GM19043 (cell line): ENCODE data around the gene SLC6A11.

Experiments
- ATAC-seq: cut with Tn5 transposase; IDR thresholded peaks from one replicate; pipeline ENCODE4 v1.9.1; 2021; ENCODE audit warnings: low read depth; ENCODE audit not compliant: unreplicated experiment

SLC6A11 gene

DNA sequence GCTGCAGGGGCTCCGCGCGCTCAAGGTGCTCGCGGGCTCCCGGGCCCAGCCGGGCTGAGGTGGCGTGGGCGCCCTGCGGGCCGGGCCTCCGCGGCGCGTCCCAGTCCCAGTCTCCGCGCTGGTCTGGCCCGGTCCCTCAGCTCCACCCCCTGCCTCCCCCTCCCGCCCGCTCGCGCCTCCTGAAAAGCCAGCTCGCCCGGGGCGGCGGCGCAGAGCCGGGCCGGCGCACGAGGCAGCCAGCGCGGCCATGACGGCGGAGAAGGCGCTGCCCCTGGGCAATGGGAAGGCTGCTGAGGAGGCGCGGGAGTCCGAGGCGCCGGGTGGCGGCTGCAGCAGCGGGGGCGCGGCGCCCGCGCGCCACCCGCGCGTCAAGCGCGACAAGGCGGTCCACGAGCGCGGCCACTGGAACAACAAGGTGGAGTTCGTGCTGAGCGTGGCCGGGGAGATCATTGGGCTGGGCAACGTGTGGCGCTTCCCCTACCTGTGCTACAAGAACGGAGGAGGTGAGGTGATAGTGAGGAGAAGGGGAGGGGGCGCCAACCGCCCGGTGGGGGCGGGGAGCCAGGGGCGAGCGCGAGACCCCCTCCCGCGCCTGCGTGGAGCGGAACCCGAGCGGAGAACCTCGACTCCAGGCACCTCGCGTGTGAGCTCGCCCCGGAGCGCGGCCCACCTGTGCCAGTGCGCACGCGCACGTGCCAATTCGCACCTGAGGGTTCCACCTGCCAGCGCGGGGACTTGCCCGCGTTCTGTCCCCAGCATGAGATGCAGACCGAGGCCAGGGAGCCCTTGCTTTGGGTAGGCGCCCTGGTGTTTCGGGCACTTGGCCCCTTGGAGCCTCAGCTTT, at the start of gene SLC6A11:
Gene SLC6A11 (plus strand): TSS at position 210 of the 844 bp plus-strand sequence. CDS start 38 bp downstream, at position 248.
- ATAC-seq = no peak

DNA sequence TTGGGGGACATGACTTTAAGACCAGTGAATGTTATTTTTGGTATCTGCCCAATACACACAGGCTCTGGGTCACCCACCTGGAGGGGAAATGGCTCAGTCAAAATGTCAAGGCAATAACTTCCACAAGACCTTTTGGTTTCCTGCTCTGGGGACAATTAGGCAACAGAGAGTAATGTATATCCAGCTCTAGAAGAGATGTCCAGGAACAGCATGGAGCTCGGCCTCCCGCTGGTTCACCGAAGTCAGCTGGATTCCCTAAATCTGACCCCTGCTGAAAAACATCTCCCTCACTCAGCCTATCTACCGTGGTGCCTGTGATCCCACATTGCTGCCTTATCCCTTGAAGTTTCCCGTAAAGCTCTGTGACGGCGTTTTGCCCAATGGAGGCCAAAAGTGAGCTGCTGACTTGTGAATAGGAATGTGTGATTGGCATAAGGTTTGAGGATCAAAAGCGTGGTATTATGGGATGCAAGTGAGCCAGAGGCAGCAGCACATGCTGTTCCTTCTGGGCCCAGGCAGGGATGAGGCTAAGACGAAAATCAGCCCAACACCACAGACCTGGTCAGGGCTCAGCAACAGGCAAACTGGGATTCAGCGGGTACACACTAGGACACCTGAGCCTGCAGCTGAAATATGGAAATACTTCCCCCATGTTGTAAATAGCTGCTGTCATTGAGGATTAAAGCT, 47.2 kb upstream of the SLC6A11 start:
- ATAC-seq = no peak

- no peak for ATAC-seq
Observed at GRCh38 chr3:10770547-10770946, 45.5 kb upstream of the SLC6A11 start.

DNA sequence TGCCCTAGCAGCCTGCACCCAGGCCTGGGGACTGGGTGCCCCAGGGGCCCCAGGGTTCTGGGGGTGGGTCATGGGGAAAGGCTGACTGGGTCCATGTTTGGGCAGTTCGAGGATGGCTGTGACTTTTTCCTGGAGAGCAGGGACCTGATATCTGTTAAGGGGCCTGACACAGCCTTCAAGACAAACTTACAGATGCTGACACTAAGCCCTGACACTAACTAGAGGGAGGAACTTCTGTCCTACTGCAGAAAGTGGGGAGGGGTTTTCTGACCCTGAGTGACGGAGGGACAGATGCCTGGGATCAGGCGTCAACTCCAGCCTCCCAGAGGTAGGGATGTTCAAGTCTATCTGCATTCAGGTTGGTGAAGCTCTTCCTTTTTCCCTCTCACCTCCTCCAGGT, 45.0 kb upstream of the SLC6A11 start:
- ATAC-seq = no peak

DNA sequence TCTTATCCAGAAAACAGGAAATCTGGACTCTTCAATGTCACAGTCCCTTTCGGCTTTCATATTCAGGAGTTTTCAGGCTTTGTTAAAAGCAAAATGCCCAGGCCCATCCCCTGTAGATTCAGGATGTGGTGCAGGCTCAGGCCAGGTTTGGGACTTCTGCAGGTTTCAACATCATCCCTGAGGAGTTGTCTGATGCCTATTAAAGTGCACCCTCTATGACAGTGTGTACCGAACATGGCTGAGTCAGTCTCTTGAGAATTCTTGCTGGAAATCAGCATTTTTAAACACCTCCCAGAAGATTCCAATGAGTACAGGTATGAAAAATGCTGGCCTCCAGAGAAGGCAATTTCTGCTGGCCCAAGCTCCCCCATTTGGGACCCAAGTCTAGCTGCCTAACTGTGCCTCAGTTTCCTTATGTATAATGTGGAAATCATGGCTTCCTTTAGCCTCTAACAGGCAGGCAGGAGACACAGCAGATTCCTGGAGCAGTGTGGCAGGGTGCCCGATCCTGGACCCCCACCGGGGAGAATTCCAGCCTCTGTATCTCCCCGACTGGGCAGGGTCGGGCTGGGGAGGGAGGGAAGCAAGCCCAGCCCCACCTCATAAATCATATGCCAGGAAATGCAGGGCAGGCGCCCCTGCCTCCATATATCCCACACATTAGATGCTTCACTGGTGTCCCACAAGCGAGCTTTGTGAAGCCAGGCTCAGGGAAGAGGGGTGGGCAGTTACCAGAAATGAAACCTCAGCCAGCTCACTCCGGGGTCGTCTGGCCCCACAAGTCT, 44.4 kb upstream of the SLC6A11 start:
- ATAC-seq = no peak

DNA sequence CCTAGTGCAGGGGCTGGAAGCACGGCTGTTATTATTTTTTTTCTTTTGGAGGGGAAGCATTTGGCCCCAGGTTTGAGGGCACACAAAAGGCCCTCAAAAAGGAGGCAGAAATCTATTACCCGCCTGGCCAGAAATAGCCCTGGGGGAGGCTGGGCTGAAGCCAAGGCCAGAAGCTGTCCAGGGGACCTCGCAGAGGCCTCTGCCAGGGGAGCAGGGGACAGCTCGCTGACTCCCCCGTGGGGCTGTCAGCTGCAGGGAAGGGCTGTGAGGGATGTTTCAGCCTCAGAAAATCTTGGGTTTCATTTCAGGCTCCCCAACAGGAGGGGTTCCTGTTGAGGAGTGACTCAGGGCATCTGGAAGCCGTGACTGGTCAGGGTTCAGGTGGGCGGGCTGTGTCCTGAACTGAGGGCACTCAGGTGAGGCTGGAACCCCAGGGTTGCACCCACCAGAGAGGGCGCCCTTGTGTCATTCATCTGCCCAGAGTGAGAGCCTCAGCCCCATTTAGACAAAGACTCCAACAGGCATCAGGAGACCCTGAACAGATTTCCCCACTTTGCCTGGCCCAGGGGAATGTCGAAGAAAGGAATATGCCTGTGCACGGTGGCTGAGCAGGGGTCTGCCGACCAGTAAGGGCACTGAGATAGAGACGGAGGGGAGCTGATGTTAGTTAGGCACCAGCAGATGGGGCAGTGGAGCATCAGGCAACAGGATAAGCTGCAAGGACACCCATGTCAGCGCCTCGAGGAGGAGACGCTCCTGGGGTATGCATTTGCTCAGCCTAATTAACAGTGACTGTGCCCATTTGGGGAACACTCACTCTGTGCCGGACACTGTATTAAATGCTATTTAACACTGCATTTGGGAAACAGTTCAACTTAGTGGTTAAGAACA, 43.5 kb upstream of the SLC6A11 start:
- ATAC-seq = no peak

GRCh38 chr3:10774129-10774670, 41.8 kb upstream of the SLC6A11 start:
- ATAC-seq = no peak

DNA sequence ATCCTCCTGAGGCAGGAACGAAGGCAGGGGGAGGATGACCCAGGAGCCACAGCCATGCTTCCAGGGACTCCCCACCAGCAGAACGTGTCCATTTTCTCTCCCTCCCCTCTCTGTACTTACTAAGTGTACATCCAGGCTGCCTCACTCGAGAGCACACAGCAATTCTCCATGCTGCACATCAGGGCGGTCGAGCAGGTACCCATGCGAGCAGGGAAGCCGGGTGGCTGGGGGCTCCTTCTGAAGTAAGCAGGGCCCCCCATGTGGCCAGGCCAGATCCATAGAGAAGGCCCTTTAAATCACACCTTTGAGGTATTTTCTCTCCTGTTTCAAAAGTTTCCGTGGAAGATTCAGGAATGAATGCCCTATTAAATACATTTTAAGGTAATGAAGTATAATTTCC, 41.2 kb upstream of the SLC6A11 start:
- ATAC-seq = no peak

DNA sequence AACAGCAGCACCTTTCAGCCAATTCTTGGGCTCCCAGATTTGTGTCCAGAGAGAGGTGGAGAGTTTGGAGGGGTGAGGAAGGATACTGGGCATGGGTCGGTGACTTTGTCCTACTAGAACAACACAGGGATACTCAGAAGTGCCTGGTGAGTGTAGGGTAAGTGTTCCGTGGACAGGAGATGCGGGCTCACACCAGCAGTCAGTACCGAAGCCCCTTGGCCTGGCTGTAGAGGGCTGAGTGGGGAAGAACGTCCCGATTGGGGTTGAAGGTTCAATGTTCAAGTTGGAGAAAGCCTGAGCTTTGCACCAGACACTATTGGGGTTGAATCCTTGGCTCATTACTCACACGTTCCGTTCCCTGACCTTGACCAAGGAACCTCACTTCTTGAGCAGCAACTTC, 40.8 kb upstream of the SLC6A11 start:
- ATAC-seq = no peak

- ATAC-seq = no peak
Observed at GRCh38 chr3:10775828-10776227, 40.2 kb upstream of the SLC6A11 start.

DNA sequence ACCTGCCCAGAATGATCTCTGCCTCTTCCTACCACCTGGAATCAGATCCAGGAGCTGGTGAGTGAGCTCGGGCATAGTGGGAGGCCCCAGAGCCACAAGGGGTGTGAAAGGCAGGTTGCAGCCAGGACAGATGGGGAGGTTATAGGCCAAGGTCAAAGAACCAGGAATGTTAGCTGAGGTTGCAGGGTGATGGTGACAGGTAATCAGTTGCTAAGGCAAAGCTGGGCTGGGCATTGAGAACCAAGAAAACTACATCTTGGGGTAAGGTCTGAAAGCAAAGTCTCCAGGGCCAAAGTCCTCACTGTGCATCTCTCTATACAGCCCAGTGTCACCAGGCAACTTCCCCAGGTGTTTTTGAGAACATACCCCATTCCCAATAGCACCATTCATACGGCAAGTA, 38.4 kb upstream of the SLC6A11 start:
- ATAC-seq = no peak

DNA sequence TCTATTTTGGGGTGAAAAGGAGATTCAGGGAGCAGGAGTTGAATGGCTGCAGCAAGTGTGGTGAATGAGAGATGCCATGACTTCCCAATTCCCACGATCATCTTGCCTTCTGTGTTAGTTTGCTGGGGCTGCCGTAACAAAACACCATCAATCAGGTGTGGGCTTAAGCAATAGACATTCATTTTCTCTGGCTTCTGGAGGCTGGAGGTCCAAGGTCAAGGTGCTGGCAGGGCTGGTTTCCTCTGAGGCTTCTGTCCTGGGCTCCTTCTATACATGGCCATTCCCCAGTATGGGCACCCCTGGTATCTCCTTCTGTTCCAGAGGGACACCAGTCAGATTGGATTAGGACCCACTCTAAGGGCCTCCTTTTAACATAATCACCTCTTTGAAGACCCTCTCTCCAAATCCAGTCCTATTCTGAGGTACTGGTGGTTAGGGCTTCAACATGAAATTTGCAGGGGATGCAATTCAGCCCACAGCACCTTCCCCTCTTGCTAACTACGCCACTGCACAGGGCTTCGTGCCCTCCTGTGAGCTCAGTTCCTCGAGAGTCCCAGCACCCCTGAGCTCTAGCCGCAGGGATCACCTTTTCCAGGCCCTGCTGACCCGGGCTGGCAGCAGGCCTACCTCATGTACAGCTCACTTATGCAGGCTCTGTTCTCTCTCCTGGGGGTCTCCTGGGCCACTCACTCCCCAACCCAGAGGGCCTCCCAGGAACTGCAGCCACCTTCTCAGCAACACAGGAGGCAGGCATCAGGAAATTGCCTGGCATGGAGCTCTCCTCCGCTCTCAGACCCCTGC, 37.3 kb upstream of the SLC6A11 start:
- ATAC-seq = no peak

DNA sequence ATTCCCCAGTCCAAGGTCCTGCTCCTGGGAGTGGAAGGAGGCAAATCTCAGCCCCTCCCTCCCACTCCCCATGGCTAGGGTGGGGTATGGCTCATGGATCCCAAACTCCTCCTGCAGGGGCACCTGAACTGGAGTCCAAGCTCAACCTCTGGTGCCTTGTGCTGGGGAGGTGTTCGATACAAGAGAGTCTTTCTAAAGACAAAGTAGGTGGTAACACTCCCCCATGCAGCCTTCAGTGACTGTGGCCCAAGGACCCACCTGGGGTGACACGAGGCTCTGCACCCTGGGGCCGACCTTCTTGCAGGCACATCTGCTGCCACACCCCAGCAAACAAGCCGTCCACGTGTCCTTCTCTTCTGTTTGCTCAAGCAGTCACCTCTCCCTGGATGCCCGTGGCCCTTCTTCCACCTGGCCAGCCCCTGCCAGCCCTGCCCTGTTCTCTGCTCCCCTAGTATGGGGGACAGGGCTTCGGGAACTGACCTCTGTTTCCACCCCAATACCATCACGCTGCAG, 36.7 kb upstream of the SLC6A11 start:
- no peak for ATAC-seq

DNA sequence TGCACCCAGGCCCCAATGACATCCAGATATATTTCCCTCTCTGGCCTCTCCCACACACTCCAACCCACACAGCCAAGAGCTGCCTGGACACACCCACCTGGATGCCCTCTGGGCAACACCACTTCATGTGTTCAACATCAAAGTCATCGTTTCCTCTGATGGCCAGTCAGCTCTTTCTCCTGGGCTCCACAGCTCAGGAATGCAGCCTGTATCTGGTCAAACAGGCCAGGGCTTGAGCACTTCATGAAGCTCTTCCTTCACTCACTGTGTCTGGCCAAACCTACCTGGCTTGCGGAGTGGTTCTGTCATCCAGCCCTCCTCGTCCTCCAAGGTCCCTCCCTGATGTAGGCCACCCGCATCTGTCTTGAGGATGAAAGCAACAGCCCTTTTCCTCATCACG, 35.8 kb upstream of the SLC6A11 start:
- no peak for ATAC-seq

- no peak for ATAC-seq
Observed at GRCh38 chr3:10780922-10781321, 35.1 kb upstream of the SLC6A11 start.

GRCh38 chr3:10781981-10782380, 34.0 kb upstream of the SLC6A11 start:
- no peak for ATAC-seq

DNA sequence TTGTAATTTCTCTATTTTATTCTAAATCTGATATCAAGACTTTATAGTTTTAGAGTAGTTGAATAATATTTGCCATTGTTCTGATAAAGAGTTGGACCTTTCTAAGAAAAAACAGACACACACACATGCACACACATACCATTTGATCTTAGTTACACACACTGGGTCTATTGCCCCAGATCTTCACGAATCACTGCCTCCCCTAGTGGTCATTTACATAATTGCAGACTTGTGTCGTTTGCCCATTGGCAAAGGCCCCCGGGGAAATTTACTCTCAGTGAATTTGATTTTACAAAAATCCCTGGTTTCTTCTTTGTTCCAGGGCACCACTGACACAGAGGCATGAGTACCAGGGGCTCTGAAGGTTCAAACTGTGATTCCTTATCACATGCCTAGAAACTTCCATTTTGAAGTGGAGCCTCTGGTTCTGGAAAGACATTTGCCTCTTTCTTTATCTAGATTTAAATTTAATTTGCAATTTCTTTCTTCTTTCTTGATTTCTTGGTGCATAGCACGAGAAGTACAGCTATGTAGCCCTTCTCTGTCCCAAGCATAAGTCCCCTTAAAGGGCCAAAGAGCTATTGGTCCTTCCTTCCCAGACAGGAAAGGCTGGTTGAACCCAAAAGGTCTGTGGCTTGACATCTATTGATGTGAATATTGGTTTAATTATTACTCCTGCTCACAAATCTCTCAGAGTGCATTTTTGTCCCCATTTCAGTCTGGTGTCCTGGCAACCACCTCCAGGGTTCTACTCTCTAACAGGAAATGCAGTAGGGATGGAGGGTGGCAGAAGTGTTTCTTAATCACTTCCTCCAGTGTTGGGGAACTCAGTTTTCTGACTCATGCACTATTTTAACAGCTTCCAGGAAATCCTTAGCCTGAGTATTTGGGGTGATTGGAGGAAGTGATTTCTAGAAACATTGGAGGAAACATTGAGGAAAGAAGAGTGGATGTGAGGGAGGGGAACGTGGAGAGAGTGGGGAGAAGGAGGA, 32.4 kb upstream of the SLC6A11 start:
- ATAC-seq = no peak

GRCh38 chr3:10786640-10787039, 29.4 kb upstream of the SLC6A11 start:
- ATAC-seq = no peak
